MM.1S (cell line): ENCODE measurements around the gene ATP5F1E.

ENCODE experiments used
- CTCF ChIP-seq: fragments of 300-600 bp; sonication (generic); IDR thresholded peaks from 2 replicates; pipeline ENCODE4 v1.5.1; 2016; ENCODE audit warnings: antibody characterized with exemption, low read length, mixed read lengths
- EZH2phosphoT487 ChIP-seq: fragments of 300-600 bp; sonication (generic); IDR thresholded peaks from 2 replicates; pipeline ENCODE4 v1.6.1; 2018; ENCODE audit warnings: antibody characterized with exemption, low read length

- TF ChIP-seq CTCF = no peak
- no peak for TF ChIP-seq EZH2phosphoT487
Measured at GRCh38 chr20:59006167-59006863, 25.8 kb downstream of the ATP5F1E start.
